Measurements from ENCODE around the gene IL16.

The IL16 gene

DNA sequence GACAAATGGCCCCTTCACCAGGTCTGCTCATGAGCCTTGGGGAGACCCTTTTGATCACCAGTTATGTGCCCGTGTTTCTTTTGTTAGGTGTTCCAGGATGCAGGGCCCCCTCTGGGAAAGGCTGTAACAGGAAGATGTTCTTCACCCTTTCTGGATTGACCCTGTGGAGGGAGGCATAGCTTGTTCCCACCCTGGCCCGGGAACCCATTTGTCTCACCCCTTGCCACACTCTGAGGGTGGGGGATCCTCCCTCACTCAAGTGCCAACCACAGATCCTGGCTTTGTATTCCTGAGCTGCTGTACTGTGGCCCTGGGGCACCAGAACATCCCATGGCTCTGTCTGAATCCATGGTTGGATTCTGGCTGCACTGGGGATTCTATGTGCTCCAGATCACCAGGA, 18.9 kb downstream of the IL16 start:
- Mint-ChIP-seq H3K4me3 (no peak overlapping the region), H3K4me1 (no peaks in the 10 kb centered on the region), H3K27me3 (no peaks in the 10 kb centered on the region), H3K27ac (no peak overlapping the region), H3K9me3 (peaks cover 7% of the 10 kb centered on the region), H3K36me3 (peaks cover 3% of the 10 kb centered on the region)

DNA sequence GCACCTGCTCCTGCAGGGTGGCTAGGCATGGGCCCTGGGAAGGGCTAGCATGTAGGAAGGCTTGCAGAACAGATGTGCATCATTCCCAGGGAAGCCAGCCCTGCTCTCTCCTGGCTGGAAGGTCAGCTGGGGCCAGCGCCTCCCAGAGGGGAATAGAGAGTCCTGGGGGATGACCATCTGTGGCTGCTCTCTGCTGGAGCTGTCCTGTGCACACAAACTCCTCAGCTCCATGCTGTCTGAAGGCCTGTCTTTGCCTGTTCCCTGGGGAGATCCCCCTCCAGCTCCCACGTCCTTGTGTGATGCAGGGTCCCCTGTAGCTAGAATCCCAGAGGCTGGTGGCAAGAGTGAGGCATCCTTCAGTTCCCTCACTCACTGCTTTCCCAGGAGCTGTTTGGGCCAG, 19.3 kb downstream of the IL16 start:
- H3K36me3 Mint-ChIP-seq = peaks cover 3% of the 10 kb centered on the region

GRCh38 chr15:81216422-81216821, 19.7 kb downstream of the IL16 start:
- Mint-ChIP-seq H3K9me3 (peaks cover 7% of the 10 kb centered on the region), H3K27me3 (no peaks in the 10 kb centered on the region), H3K4me1 (no peaks in the 10 kb centered on the region), H3K27ac (no peak overlapping the region), H3K4me3 (no peak overlapping the region), H3K36me3 (peaks cover 3% of the 10 kb centered on the region)

More for the DNA sequence above, 19.3 kb downstream of the IL16 start:
- Mint-ChIP-seq H3K4me3 (no peak overlapping the region), H3K27me3 (no peaks in the 10 kb centered on the region), H3K4me1 (no peaks in the 10 kb centered on the region), H3K9me3 (peaks cover 7% of the 10 kb centered on the region), H3K27ac (no peak overlapping the region)

DNA sequence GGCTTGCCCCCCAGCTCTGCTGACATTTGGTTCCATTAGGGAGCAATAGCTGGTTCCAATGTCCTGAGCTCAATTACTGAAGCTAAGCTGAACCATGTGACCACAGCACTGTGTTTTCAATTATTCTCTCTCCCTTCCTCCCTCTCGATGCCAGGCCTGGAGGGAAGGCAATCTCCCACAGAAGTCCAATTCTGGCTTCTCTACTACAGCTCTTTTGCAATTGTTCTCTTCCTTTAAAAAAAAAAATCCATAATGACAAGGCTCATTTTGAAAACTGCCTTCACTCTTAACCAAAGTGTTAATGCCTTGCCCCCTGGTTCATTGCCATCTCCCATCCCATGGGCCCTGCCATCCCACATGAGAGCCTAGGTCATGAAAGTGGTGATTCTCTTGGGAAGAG, 24.8 kb downstream of the IL16 start:
- H3K27me3 Mint-ChIP-seq = no peaks in the 10 kb centered on the region
- no peaks in the 10 kb centered on the region for H3K9me3 Mint-ChIP-seq

GRCh38 chr15:81222007-81222406, 25.3 kb downstream of the IL16 start:
- peaks cover 2% of the 10 kb centered on the region for H3K36me3 Mint-ChIP-seq
- H3K9me3 Mint-ChIP-seq = no peaks in the 10 kb centered on the region
- no peak overlapping the region for H3K4me3 Mint-ChIP-seq
- no peaks in the 10 kb centered on the region for H3K4me1 Mint-ChIP-seq
- H3K27me3 Mint-ChIP-seq = no peaks in the 10 kb centered on the region
- no peak overlapping the region for H3K27ac Mint-ChIP-seq

More for the DNA sequence above, 24.8 kb downstream of the IL16 start:
- peaks cover 2% of the 10 kb centered on the region for H3K36me3 Mint-ChIP-seq
- H3K27ac Mint-ChIP-seq = no peak overlapping the region
- no peaks in the 10 kb centered on the region for H3K4me1 Mint-ChIP-seq
- H3K4me3 Mint-ChIP-seq = no peak overlapping the region

GRCh38 chr15:81223346-81223971, 26.8 kb downstream of the IL16 start:
- Mint-ChIP-seq H3K36me3 (peaks cover 2% of the 10 kb centered on the region), H3K4me1 (no peaks in the 10 kb centered on the region), H3K27me3 (no peaks in the 10 kb centered on the region), H3K27ac (no peak overlapping the region), H3K9me3 (no peaks in the 10 kb centered on the region), H3K4me3 (no peak overlapping the region)

DNA sequence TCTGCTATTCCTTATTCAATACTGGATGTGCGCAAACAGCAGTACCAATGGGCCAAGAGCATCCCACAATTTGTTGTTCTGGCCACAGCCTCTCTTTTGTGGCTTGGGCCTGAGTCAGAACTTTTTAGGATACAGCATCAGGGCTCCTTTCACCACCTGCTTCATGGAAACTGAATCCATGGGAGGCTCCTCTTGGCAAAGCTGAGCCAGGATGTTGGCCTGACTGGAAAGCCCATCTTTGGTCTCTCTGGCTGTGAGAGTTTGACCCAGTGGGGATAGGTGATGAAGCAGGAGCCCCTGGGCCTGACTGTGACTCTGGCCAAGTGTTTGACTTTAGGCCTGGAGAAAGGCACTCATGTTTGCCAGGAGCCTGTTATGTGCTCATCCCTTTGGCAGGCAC, 27.6 kb downstream of the IL16 start:
- Mint-ChIP-seq H3K4me1 (no peaks in the 10 kb centered on the region), H3K27ac (no peak overlapping the region), H3K4me3 (no peak overlapping the region), H3K27me3 (no peaks in the 10 kb centered on the region), H3K9me3 (no peaks in the 10 kb centered on the region), H3K36me3 (peaks cover 2% of the 10 kb centered on the region)

GRCh38 chr15:81225161-81225671, 28.5 kb downstream of the IL16 start:
- no peak overlapping the region for H3K27ac Mint-ChIP-seq
- no peak overlapping the region for H3K4me3 Mint-ChIP-seq
- H3K4me1 Mint-ChIP-seq = no peaks in the 10 kb centered on the region
- H3K27me3 Mint-ChIP-seq = no peaks in the 10 kb centered on the region
- peaks cover 2% of the 10 kb centered on the region for H3K36me3 Mint-ChIP-seq
- H3K9me3 Mint-ChIP-seq = no peaks in the 10 kb centered on the region

GRCh38 chr15:81227716-81228115, 31.0 kb downstream of the IL16 start:
- Mint-ChIP-seq H3K27me3 (no peaks in the 10 kb centered on the region), H3K36me3 (peaks cover 2% of the 10 kb centered on the region), H3K4me1 (no peaks in the 10 kb centered on the region), H3K4me3 (no peak overlapping the region), H3K27ac (no peak overlapping the region), H3K9me3 (no peaks in the 10 kb centered on the region)

- Mint-ChIP-seq H3K27ac (no peak overlapping the region), H3K27me3 (no peaks in the 10 kb centered on the region), H3K4me3 (no peak overlapping the region)
Measured at GRCh38 chr15:81229586-81229985, 32.9 kb downstream of the IL16 start.

GRCh38 chr15:81235276-81236123, 38.8 kb downstream of the IL16 start:
- Mint-ChIP-seq H3K36me3 (peaks cover 2% of the 10 kb centered on the region), H3K9me3 (peaks cover 7% of the 10 kb centered on the region), H3K27ac (no peak overlapping the region), H3K4me1 (no peaks in the 10 kb centered on the region), H3K27me3 (no peaks in the 10 kb centered on the region), H3K4me3 (no peak overlapping the region)

More at GRCh38 chr15:81229586-81229985, 32.9 kb downstream of the IL16 start:
- Mint-ChIP-seq H3K9me3 (no peaks in the 10 kb centered on the region), H3K4me1 (no peaks in the 10 kb centered on the region), H3K36me3 (peaks cover 2% of the 10 kb centered on the region)

GRCh38 chr15:81239190-81239589, 42.5 kb downstream of the IL16 start:
- Mint-ChIP-seq H3K4me1 (no peaks in the 10 kb centered on the region), H3K9me3 (peaks cover 31% of the 10 kb centered on the region), H3K27me3 (no peaks in the 10 kb centered on the region), H3K27ac (no peak overlapping the region), H3K4me3 (no peak overlapping the region), H3K36me3 (peaks cover 11% of the 10 kb centered on the region)

DNA sequence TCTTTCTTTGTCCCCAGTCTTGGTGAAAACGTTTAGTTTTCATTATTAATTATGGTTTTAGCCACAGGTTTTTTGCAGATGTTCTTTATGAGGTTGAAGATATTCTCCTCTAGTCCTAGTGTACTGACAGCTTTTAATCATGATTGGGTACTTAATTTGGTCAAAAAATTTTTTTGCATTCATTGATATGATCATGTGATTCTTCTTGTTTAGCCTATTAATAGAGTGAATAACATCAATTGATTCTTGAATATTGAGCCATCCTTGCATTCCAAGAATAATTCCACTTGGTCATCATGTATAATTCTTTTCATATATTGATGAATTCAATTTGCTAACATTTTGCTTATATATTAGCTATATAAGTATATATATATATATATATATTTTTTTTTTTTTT, 46.1 kb downstream of the IL16 start:
- H3K9me3 Mint-ChIP-seq = peaks cover 54% of the 10 kb centered on the region

GRCh38 chr15:81244306-81244705, 47.6 kb downstream of the IL16 start:
- Mint-ChIP-seq H3K4me3 (no peak overlapping the region), H3K36me3 (peaks cover 21% of the 10 kb centered on the region), H3K27me3 (no peaks in the 10 kb centered on the region), H3K4me1 (no peaks in the 10 kb centered on the region), H3K27ac (no peak overlapping the region), H3K9me3 (peaks cover 54% of the 10 kb centered on the region)

More for the DNA sequence above, 46.1 kb downstream of the IL16 start:
- Mint-ChIP-seq H3K4me1 (no peaks in the 10 kb centered on the region), H3K27ac (no peak overlapping the region), H3K27me3 (no peaks in the 10 kb centered on the region), H3K36me3 (peaks cover 21% of the 10 kb centered on the region), H3K4me3 (no peak overlapping the region)

- peaks cover 7% of the 10 kb centered on the region for H3K36me3 Mint-ChIP-seq
- peaks cover 6% of the 10 kb centered on the region for H3K27me3 Mint-ChIP-seq
- no peak overlapping the region for H3K27ac Mint-ChIP-seq
- H3K4me3 Mint-ChIP-seq = no peak overlapping the region
- H3K9me3 Mint-ChIP-seq = no peaks in the 10 kb centered on the region
- H3K4me1 Mint-ChIP-seq = no peaks in the 10 kb centered on the region
Measured at GRCh38 chr15:81253846-81254245, 57.2 kb downstream of the IL16 start.

- Mint-ChIP-seq H3K27ac (no peak overlapping the region), H3K27me3 (peaks cover 6% of the 10 kb centered on the region), H3K4me1 (no peaks in the 10 kb centered on the region), H3K36me3 (peaks cover 7% of the 10 kb centered on the region), H3K4me3 (no peak overlapping the region), H3K9me3 (no peaks in the 10 kb centered on the region)
Measured at GRCh38 chr15:81254277-81254915, 57.7 kb downstream of the IL16 start.

All from activated naive CD4-positive, alpha-beta T cell treated with anti-CD3 and anti-CD28 coated beads, Interleukin-2, amount 50 U/mL, for 24 hours (primary cell).